Kidney epithelial cell (primary cell): ENCODE measurements around the gene TAS2R50. TPM values are rescaled to one million over a fixed set of nuclear protein-coding genes. Genes with fewer than 3 reads are reported as not detected.

Source experiments
- DNase-seq: peaks from one replicate; pipeline ENCODE4 v3.0.0-alpha.2; 2010; ENCODE audit warnings: low read depth
- H3K27me3 ChIP-seq: 2 replicates; pipeline ENCODE4 v1.6.0; 2011; ENCODE audit warnings: low read length; ENCODE audit not compliant: control insufficient read depth, insufficient read depth
- H3K36me3 ChIP-seq: 2 replicates; pipeline ENCODE4 v1.5.1; 2011; ENCODE audit warnings: low read length; ENCODE audit not compliant: control insufficient read depth, insufficient read depth
- H3K4me3 ChIP-seq: 2 replicates; pipeline ENCODE4 v1.5.1; 2011; ENCODE audit warnings: low read depth, mild to moderate bottlenecking, control low read depth, low read length
- total RNA-seq: library from RNA; depleted of rRNA; stranded (reverse); fragments of >200 nt; gene quantifications from 2 replicates; pipeline ENCODE4 v1.2.3, GENCODE V29; 2015
- TF ChIP-seq, protein P1 (sequence below): IDR thresholded peaks from 2 replicates; pipeline ENCODE4 v1.5.1; 2011; ENCODE audit warnings: mild to moderate bottlenecking, moderate library complexity, low read length, control low read depth, inconsistent platforms; ENCODE audit not compliant: insufficient read depth, poor library complexity, severe bottlenecking

TAS2R50 gene
- total RNA-seq, 1 donor from 2014 or later: 0.96 TPM

DNA sequence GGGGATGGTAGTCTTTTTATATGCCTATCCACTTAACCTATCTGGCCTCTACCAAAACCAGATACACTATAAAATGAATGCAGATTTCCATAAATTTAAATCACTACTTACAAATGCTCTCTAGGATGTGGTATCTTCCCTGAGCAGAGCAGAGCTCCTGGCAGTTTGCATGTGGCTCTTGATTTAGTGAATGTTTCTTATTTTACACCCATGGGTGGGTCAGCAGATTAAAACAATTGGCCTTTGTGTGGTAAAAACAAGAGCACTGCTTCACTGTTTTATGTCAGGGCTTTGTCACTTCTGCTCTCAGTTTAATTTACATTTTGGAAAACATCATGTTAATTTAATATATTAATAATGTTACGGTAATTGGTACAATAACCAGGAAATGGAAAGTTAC, 30.2 kb upstream of the TAS2R50 start:
- Histone ChIP-seq H3K4me3 (no peak overlapping the region), H3K27me3 (no peaks in the 10 kb centered on the region), H3K36me3 (no peaks in the 10 kb centered on the region)
- TF ChIP-seq, protein P1, sequence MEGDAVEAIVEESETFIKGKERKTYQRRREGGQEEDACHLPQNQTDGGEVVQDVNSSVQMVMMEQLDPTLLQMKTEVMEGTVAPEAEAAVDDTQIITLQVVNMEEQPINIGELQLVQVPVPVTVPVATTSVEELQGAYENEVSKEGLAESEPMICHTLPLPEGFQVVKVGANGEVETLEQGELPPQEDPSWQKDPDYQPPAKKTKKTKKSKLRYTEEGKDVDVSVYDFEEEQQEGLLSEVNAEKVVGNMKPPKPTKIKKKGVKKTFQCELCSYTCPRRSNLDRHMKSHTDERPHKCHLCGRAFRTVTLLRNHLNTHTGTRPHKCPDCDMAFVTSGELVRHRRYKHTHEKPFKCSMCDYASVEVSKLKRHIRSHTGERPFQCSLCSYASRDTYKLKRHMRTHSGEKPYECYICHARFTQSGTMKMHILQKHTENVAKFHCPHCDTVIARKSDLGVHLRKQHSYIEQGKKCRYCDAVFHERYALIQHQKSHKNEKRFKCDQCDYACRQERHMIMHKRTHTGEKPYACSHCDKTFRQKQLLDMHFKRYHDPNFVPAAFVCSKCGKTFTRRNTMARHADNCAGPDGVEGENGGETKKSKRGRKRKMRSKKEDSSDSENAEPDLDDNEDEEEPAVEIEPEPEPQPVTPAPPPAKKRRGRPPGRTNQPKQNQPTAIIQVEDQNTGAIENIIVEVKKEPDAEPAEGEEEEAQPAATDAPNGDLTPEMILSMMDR: no peak
- DNase-seq: no peak

DNA sequence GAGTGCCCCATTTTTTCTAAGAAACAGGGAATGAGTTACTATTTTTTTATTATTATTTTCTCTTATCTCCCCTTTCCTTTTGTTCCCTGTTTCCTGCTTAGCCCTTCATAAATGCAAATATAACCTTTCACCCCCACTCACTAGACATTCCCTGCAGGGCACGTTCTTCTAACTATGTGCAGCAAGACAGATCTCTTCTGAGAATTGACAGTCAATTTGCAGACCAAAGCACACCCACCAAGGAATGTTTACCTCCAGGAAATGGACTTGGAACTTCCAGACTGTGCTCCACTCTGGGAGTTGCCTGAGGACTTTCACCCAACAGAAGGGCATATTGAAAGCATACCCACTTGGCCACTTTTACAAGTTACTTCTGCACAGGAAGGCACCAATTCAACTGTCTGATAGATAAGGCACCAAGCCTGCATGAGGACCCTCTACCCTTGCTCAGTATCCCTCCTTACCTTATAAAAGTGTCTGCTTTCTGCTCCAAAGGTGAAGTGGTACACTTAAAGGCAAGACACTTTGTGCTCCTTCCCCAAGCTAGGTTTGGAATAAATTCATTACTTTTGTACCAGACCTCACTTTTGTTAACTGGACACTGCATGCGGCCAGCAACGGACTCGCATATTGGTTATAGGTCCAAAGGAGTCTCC, 29.2 kb upstream of the TAS2R50 start:
- no peak overlapping the region for H3K4me3 ChIP-seq
- no peaks in the 10 kb centered on the region for H3K27me3 ChIP-seq
- no peak for DNase-seq
- TF ChIP-seq, protein P1: no peak
- H3K36me3 ChIP-seq: no peaks in the 10 kb centered on the region

DNA sequence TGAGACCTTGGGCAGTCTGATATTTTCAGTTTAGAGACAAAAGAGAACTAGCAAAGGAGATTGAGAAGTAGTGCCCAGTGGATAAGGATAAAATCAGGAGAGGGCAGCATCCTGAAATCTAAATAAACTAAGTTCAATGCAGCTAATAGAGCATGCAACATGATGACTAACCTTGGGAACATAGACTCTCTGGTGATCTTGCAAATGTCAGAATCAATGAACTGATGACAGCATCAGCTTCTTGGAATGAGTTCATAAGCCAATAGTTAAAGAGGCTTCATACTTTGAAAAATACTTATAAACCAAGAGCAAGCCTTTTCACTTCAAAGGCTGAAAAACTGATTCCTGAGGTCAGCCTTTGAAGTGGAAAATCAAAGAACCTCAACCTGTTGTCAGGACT, 27.5 kb upstream of the TAS2R50 start:
- TF ChIP-seq, protein P1: no peak
- Histone ChIP-seq H3K4me3 (no peak overlapping the region), H3K36me3 (no peaks in the 10 kb centered on the region), H3K27me3 (no peaks in the 10 kb centered on the region)
- DNase-seq: peak; percentile 4

DNA sequence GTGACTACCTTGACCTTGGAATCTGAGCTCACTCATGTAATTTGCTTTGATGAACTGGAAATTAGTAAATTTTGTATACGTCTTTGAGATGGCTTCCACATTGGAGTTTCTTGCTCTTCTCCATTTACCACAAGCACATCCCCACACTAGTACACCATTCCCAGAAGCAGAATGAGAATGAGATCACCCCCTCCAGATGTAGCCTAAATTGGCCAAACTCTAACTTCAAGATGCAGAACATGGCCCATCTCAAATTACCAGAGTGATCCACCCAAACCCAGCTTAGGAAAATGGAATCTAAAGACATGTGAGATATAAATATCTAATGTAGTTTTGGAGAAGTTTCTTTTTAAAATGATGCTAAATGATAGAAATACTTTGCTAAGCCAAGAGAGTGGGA, 20.9 kb upstream of the TAS2R50 start:
- TF ChIP-seq, protein P1: no peak
- Histone ChIP-seq H3K4me3 (no peak overlapping the region), H3K36me3 (no peaks in the 10 kb centered on the region), H3K27me3 (no peaks in the 10 kb centered on the region)
- DNase-seq: no peak

DNA sequence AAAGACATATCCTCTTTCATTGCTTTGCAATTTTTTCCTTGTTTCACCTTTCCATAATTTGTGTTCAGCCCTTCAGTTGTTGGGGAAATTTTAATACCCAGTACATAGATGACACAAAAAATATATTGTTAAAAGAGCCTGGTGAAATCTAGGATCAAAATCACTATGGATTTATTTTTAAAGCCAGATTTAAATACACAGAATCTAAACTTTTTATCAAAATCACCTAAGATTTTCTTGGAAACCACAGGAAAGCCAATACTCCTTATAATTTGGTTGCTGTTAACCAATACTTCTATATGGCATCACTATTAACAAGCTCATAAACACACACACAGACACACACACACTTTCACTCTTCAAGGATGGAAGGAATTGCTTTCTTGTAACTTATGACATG, 11.5 kb upstream of the TAS2R50 start, which contains the start of gene TAS2R20:
TAS2R20 (minus strand) TSS at position 101 of the 400 bp plus-strand sequence. CDS start 429 bp downstream, outside the sequence.
- TF ChIP-seq, protein P1: no peak
- no peak within 1 kb of the TSS for H3K4me3 ChIP-seq
- no peak for DNase-seq
- H3K27me3 ChIP-seq: no peaks in the 10 kb centered on the region
- peaks cover 3% of the 10 kb centered on the region for H3K36me3 ChIP-seq

DNA sequence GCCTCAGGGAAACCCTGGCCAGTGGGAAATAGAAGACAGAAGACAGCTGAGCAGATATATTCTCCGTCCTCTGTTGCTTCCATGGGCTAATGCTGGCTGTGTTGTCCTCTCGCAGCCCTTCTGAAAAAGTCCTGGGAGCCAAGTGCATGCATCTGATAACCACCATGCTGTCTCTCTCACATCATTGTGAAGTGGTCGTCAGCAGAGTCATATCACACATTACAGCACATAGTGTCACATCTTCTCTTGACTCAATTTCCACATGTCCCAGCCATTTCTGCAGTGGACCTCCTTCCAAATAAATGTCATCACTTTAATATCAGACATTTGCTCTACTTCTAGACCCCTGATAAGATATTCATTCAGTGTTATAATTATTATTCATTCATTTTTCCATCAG, 7.6 kb upstream of the TAS2R50 start:
- Histone ChIP-seq H3K36me3 (peaks cover 3% of the 10 kb centered on the region), H3K4me3 (no peak overlapping the region), H3K27me3 (no peaks in the 10 kb centered on the region)
- no peak for DNase-seq
- TF ChIP-seq, protein P1: no peak
